Omental fat pad (tissue), 4 donors: ENCODE measurements around the gene OR4D9. TPM values are rescaled to one million over a fixed set of nuclear protein-coding genes. Genes with fewer than 3 reads are reported as not detected.
"Not testable (repeated sequence)": the region's sequence is repeated elsewhere in the genome, so short reads cannot be mapped to it uniquely, and the experiment has no call there.

Source experiments
- ATAC-seq: fragments of 150-250 bp; one replicate; pipeline ENCODE4 v1.9.1; 2016; ENCODE audit warnings: mild to moderate bottlenecking, moderate library complexity; ENCODE audit not compliant: low FRiP score
- DNase-seq: peaks from one replicate; pipeline ENCODE4 v3.0.0-alpha.2; 2019; ENCODE audit warnings: low spot score
- CTCF ChIP-seq, 3 donors: fragments of 450-650 bp; IDR thresholded peaks; one replicate each; pipeline ENCODE4 v1.5.1; 2016 to 2017; ENCODE audit warnings: antibody characterized with exemption in 3 of 3, mild to moderate bottlenecking in 3 of 3, moderate library complexity in 2 of 3
- total RNA-seq, 4 donors: library from RNA; depleted of rRNA; stranded (reverse); fragments of >200 nt; gene quantifications; one replicate each; pipeline ENCODE4 v1.1.0, GENCODE V29; 2016

OR4D9 gene
- total RNA-seq, 4 donors from 2014 or later: not detected

GRCh38 chr11:59542142-59542810, 30.9 kb downstream of the OR4D9 start:
- no peak for TF ChIP-seq CTCF (IDR thresholded peaks at IDR 0.05)
- DNase-seq (no peak), ATAC-seq (no peak)

GRCh38 chr11:59543713-59544112, 32.4 kb downstream of the OR4D9 start:
- not testable (repeated sequence) for ATAC-seq

GRCh38 chr11:59544869-59545178, 33.5 kb downstream of the OR4D9 start:
- TF ChIP-seq CTCF (IDR thresholded peaks at IDR 0.05): no peak
- DNase-seq: no peak
- no peak for ATAC-seq

More at GRCh38 chr11:59543713-59544112, 32.4 kb downstream of the OR4D9 start:
- not testable (repeated sequence) for DNase-seq

GRCh38 chr11:59545179-59546020, 34.1 kb downstream of the OR4D9 start:
- ATAC-seq: no peak
- DNase-seq: no peak
- TF ChIP-seq CTCF (IDR thresholded peaks at IDR 0.05): no peak

- ATAC-seq, DNase-seq: not testable (repeated sequence)
These were observed 36.4 kb downstream of the OR4D9 start for GRCh38 chr11:59547605-59548308.

- DNase-seq (no peak), ATAC-seq (no peak)
- no peak for TF ChIP-seq CTCF (IDR thresholded peaks at IDR 0.05)
These were observed 36.9 kb downstream of the OR4D9 start for GRCh38 chr11:59548309-59548656.

- ATAC-seq (peak; percentile 91), DNase-seq (peak; percentile 69)
- TF ChIP-seq CTCF (IDR thresholded peaks at IDR 0.05): peak in 1 of 3 donors; percentile 54
These were observed 39.1 kb downstream of the OR4D9 start for GRCh38 chr11:59550368-59550841.
